MV-4-11 (cell line): ENCODE data around the gene CDR2.
"Not testable (repeated sequence)": the region's sequence is repeated elsewhere in the genome, so short reads cannot be mapped to it uniquely, and the experiment has no call there.

Source experiments
- DNase-seq: peaks from one replicate; lab custom pipeline; 2025; lab: John Stamatoyannopoulos, UW

Gene CDR2

GRCh38 chr16:22352723-22353122, 21.7 kb downstream of the CDR2 start:
- no peak for DNase-seq

GRCh38 chr16:22352140-22352539, 22.3 kb downstream of the CDR2 start:
- DNase-seq = no peak

- not testable (repeated sequence) for DNase-seq
Observed at GRCh38 chr16:22351017-22351416, 23.4 kb downstream of the CDR2 start.

- DNase-seq = no peak
Observed at GRCh38 chr16:22348291-22348690, 26.1 kb downstream of the CDR2 start.

DNA sequence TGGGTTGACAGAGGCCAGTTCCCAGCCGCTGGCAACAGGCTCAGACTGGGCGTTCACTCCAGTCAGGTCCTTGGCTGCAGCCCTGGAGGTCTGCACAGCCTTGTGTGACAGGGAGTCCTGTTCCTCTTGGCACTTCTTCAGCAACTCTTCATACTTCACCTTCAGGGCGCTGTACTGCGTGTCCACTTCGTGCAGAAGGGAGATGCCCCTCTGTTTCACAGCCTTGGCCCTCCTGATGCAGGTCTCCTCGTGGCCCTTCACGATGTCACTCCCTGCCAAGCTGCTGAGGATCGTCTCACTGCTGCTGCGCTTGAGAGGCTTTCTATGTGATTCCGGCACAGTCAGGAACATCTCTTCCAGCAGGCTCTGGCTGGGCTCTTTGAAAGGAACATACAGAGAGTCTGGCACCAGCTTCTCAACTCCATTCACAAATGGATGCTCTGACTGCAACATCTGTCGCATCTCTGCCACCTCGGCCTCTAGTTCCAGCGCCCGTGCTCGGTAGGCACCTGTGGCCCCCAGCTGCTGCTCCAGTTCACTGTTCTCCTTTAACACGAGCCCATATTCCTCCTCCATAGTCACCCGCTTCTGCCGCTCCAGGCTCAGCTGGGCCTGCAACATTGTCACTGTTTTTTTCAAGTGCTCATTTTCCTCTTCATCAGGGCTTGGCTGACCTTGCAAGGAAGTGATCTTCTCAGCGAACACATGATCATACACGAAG, 27.2 kb downstream of the CDR2 start:
- no peak for DNase-seq

DNA sequence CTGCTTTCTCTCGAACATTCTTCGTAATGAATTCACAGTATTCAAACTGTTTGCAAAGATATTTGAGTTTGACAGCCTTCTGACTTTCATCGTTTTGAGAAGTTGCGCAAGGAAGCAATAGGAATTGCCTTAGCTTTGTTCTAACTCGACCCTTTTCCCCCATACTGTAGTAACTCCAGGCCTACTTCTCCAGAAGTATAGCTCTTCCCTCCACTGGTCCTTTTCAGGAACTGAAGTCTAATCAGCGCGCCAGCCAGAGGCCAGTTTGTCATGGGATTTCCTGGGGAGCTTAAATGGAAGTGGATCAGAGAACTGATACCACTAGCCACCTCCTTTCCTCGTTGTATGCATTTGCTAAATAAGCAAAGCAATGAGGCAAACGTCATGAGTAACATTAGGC, 27.9 kb downstream of the CDR2 start:
- peak; percentile 80 for DNase-seq

DNA sequence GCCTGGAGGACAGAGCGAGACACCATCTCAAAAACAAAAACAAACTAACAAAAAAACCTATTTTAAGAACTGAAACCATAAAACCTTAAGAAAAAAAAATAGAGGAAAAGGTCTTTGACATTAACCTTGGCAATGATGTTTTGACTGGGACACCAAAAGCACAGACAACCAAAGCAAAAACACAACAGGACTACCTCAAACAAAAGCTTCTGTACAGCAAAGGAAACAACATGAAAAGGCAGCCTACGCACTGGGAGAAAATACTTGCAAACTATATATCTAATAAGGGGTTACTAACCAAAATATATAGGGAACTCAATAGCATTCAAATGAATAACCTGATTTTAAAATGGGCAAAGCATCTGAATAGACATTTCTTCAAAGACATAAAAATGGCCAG, 32.3 kb downstream of the CDR2 start:
- no peak for DNase-seq

- DNase-seq = no peak
Observed at GRCh38 chr16:22340945-22341344, 33.5 kb downstream of the CDR2 start.

GRCh38 chr16:22337849-22338635, 36.4 kb downstream of the CDR2 start:
- no peak for DNase-seq

- DNase-seq = no peak
Observed at GRCh38 chr16:22337045-22337444, 37.4 kb downstream of the CDR2 start.

DNA sequence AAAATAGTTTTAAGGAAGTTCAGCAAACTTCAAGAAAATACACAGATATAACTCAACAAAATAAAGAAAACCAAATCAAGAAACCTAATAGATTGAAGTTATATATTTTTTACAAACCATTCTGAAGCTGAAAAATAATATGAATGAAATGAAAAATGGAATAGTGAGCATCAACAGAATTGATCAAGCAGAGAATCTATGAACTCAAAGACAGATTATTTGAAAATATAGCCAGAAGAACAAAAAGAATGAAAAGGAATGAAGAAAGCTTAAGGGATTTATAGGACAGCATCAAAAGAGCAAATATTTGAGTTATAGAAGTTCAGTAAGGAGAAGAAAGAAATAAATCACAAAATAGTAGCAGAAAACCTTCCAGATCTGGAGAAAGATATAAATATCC, 37.8 kb downstream of the CDR2 start:
- DNase-seq = no peak

DNA sequence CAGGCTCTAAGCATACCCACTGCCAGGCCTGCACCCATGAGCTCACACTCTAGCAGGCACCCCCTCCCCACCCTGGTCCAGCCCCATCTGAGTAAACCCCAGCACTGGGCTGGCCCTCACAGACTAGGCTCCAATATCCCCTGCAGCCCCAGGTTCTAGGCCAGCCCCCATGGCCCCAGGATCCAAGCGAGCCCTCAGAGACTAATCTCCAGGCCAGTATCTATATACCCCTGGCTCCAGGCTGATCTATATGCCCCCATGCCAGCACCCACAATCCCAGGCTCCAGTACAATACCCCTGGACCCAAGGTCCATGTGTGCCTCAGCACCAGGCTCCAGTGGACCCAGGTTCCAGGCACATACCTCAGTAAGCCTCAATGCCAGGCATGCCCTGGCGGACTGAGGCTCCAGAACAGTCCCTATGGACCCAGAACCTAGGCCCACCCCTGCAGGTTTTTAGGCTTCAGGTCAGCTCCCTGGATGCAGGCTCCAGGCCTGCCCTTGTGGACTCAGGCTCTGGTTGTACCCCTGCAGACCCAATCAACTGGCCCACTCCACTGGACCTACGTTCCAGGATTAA, 38.7 kb downstream of the CDR2 start:
- no peak for DNase-seq

DNA sequence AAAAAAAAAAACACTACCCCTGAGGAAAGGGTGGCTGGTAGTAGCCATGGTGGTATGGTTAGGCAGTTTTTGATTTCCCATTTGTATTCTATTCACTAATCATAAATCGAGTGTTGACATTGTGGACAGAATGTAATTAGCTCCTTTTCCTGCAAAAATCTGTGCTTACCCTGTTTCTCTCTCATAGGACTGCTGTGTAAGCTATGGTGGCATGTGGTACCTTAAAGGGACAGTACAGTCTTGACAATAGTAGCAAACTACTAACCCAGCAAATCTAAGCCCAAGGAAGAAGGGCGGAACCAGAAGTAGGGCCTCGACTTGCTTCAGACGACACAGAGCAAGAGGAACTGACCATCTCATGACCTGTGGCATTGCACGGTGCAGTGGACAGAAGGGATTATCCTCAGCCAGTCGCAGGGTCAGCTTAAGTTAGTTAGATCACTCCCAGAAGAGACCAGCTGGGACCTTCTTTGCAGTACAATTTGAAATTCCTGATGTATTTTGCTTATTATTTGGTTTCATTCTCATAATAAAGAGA, 40.9 kb downstream of the CDR2 start:
- no peak for DNase-seq

DNA sequence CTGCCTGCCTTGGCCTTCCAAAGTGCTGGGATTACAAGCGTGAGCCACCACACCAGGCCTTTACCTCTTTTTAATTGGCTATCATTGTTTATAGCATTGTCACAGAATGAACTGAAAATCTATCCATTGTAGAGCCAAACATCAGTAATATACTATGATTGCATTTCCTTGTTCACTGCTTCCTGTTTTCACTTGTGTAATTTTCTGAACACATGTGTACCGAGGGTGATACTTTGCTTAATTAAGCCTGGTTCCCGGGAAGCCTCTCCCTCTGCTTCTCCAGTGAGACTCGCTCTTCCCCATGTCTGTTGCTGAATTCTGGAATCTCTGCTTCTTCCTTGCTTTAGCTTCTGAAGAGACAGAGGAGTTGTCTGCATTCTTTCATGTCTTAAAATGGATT, 44.1 kb downstream of the CDR2 start:
- peak; percentile 25 for DNase-seq

- DNase-seq = no peak
Observed at GRCh38 chr16:22329199-22329695, 45.2 kb downstream of the CDR2 start.

DNA sequence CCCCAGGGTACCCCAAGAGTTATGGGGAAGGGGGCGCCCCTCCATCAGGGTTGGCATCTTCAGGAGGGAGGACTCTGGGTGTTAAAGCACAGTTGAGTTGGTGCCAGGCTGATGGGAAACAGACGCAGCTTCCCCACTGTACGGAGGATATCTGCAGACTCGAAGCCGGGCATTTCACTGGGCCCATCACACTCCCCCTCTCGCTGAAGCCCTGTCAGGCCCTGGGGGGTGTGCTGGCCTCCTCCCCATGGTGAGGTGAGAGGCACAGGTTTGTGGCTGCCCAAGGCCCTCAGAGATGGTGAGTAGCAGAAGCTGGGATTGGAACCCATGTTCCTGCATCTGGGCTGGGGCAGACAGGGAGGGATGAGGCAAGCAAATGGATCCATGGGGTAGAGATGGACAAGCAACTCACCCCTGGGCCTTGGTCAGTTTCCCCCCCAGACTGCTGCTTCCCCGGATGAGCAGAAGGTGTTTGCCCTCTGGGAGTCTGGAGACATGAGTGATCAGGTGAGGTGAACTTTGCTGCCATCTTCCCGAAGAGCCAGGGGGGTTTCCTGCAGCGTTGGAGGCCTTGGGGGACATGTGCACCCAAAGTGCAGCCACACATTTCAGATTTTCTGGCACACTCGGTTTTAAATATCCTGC, 46.2 kb downstream of the CDR2 start:
- no peak for DNase-seq

GRCh38 chr16:22327446-22327775, 47.0 kb downstream of the CDR2 start:
- no peak for DNase-seq

- no peak for DNase-seq
Observed at GRCh38 chr16:22326771-22327445, 47.5 kb downstream of the CDR2 start.

DNA sequence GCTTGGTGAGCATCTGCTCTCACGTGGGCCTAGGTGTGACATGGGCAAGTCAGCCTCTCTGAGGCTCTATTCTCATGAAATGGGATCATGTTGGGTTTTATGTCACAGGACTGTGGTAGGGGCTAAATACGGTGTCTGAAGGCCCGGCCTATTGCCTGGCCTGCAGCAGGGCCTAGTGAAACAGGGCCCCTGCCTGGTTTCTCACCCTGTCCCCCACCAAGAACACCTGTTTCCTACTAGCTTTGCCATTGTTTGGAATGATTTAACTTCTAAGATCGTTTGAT, 48.1 kb downstream of the CDR2 start:
- DNase-seq = no peak

- no peak for DNase-seq
Observed at GRCh38 chr16:22325598-22326368, 48.6 kb downstream of the CDR2 start.
